Astrocyte (in vitro differentiated cells and primary cell): Measurements from ENCODE around the gene SLC24A5. TPM values are rescaled to one million over a fixed set of nuclear protein-coding genes. Genes with fewer than 3 reads are reported as not detected.

Experiments
- DNase-seq: peaks from one replicate; pipeline ENCODE4 v3.0.0-alpha.2; 2010; ENCODE audit warnings: low read depth
- FAIRE-seq: peaks from 2 replicates; lab custom pipeline; 2011; peaks lifted over from hg19 to GRCh38; lab: Jason Lieb, UNC
- H2AFZ ChIP-seq: 2 replicates; pipeline ENCODE4 v1.6.0; 2012; ENCODE audit warnings: low read depth, low read length, inconsistent platforms
- H3K27ac ChIP-seq: 2 replicates; pipeline ENCODE4 v1.5.1; 2011; ENCODE audit warnings: low read depth, low read length, inconsistent platforms
- H3K27me3 ChIP-seq: 2 replicates; pipeline ENCODE4 v1.6.0; 2011; ENCODE audit warnings: low read length, inconsistent platforms; ENCODE audit not compliant: insufficient read depth
- H3K36me3 ChIP-seq: 2 replicates; pipeline ENCODE4 v1.5.1; 2011; ENCODE audit warnings: low read length, inconsistent platforms; ENCODE audit not compliant: insufficient read depth
- H3K4me1 ChIP-seq: 2 replicates; pipeline ENCODE4 v1.5.1; 2011; ENCODE audit warnings: low read length, inconsistent platforms; ENCODE audit not compliant: insufficient read depth
- H3K4me2 ChIP-seq: 2 replicates; pipeline ENCODE4 v1.6.0; 2012; ENCODE audit warnings: low read length, inconsistent platforms
- H3K4me3 ChIP-seq: 2 replicates; pipeline ENCODE4 v1.5.1; 2011; ENCODE audit warnings: low read depth, mild to moderate bottlenecking, low read length, inconsistent platforms; ENCODE audit not compliant: insufficient read depth
- H3K79me2 ChIP-seq: 2 replicates; pipeline ENCODE4 v1.6.0; 2012; ENCODE audit warnings: mild to moderate bottlenecking, low read length, inconsistent platforms; ENCODE audit not compliant: insufficient read depth
- H3K9ac ChIP-seq: 2 replicates; pipeline ENCODE4 v1.6.0; 2012; ENCODE audit warnings: mild to moderate bottlenecking, low read length, inconsistent platforms
- H3K9me3 ChIP-seq: 2 replicates; pipeline ENCODE4 v1.5.1; 2012; ENCODE audit warnings: low read depth, mild to moderate bottlenecking, low read length, inconsistent platforms; ENCODE audit not compliant: insufficient read depth
- H4K20me1 ChIP-seq: 2 replicates; pipeline ENCODE4 v1.6.0; 2012; ENCODE audit warnings: low read length, inconsistent platforms; ENCODE audit not compliant: insufficient read depth
- H3K27ac Mint-ChIP-seq: one replicate; pipeline ENCODE4 v1.8.0; 2021; ENCODE audit warnings: mild to moderate bottlenecking, mixed read lengths; ENCODE audit not compliant: unreplicated experiment
- H3K27me3 Mint-ChIP-seq: one replicate; pipeline ENCODE4 v1.8.0; 2021; ENCODE audit warnings: low read depth, mixed read lengths; ENCODE audit not compliant: unreplicated experiment
- H3K36me3 Mint-ChIP-seq: one replicate; pipeline ENCODE4 v1.8.0; 2021; ENCODE audit warnings: low read depth, mixed read lengths; ENCODE audit not compliant: unreplicated experiment
- H3K4me1 Mint-ChIP-seq: one replicate; pipeline ENCODE4 v1.8.0; 2021; ENCODE audit warnings: low read depth, mixed read lengths; ENCODE audit not compliant: unreplicated experiment
- H3K4me3 Mint-ChIP-seq: one replicate; pipeline ENCODE4 v1.8.0; 2021; ENCODE audit warnings: mild to moderate bottlenecking, moderate library complexity, mixed read lengths; ENCODE audit not compliant: unreplicated experiment
- H3K9me3 Mint-ChIP-seq: one replicate; pipeline ENCODE4 v1.8.0; 2021; ENCODE audit warnings: mild to moderate bottlenecking, mixed read lengths; ENCODE audit not compliant: unreplicated experiment
- CTCF ChIP-seq: IDR thresholded peaks from 2 replicates; pipeline ENCODE4 v1.5.1; 2011; ENCODE audit warnings: low read depth, mild to moderate bottlenecking, inconsistent platforms, low read length, moderate library complexity; ENCODE audit not compliant: insufficient read depth
- EZH2 ChIP-seq: IDR thresholded peaks from 2 replicates; pipeline ENCODE4 v1.6.1; 2012; ENCODE audit warnings: mild to moderate bottlenecking, low read length, inconsistent platforms; ENCODE audit not compliant: insufficient read depth
- total RNA-seq: library from RNA; stranded (reverse); gene quantifications from 2 replicates; pipeline ENCODE4 v1.2.1, GENCODE V29; 2021

The SLC24A5 gene
- total RNA-seq, 1 donor from 2014 or later = not detected

GRCh38 chr15:48126667-48127355 is 6.0 kb downstream of the SLC24A5 start:
- no peak overlapping the region for H3K4me2 ChIP-seq
- no peak for DNase-seq
- H3K9me3 Mint-ChIP-seq = no peaks in the 10 kb centered on the region
- no peaks in the 10 kb centered on the region for H3K27me3 Mint-ChIP-seq
- no peaks in the 10 kb centered on the region for H3K4me1 ChIP-seq
- H3K27ac ChIP-seq = no peak overlapping the region
- no peaks in the 10 kb centered on the region for H3K79me2 ChIP-seq
- H2AFZ ChIP-seq = no peak overlapping the region
- TF ChIP-seq CTCF (no peak), EZH2 (no peak)
- H4K20me1 ChIP-seq = no peaks in the 10 kb centered on the region
- H3K9ac ChIP-seq = no peak overlapping the region
- FAIRE-seq = no peak
- no peak overlapping the region for H3K27ac Mint-ChIP-seq
- no peaks in the 10 kb centered on the region for H3K36me3 Mint-ChIP-seq
- no peak overlapping the region for H3K4me3 ChIP-seq
- H3K27me3 ChIP-seq = no peaks in the 10 kb centered on the region
- H3K9me3 ChIP-seq = no peaks in the 10 kb centered on the region
- H3K36me3 ChIP-seq = no peaks in the 10 kb centered on the region
- no peaks in the 10 kb centered on the region for H3K4me1 Mint-ChIP-seq
- H3K4me3 Mint-ChIP-seq = no peak overlapping the region

GRCh38 chr15:48131324-48131723 is 10.5 kb downstream of the SLC24A5 start:
- Mint-ChIP-seq H3K27ac (no peak overlapping the region), H3K4me3 (no peak overlapping the region), H3K27me3 (no peaks in the 10 kb centered on the region), H3K9me3 (no peaks in the 10 kb centered on the region), H3K4me1 (no peaks in the 10 kb centered on the region), H3K36me3 (no peaks in the 10 kb centered on the region)
- H2AFZ ChIP-seq = no peak overlapping the region
- H3K79me2 ChIP-seq = no peaks in the 10 kb centered on the region
- H3K27ac ChIP-seq = no peak overlapping the region
- no peaks in the 10 kb centered on the region for H3K36me3 ChIP-seq
- FAIRE-seq = no peak
- H4K20me1 ChIP-seq = no peaks in the 10 kb centered on the region
- no peak for DNase-seq
- H3K27me3 ChIP-seq = no peaks in the 10 kb centered on the region
- no peak overlapping the region for H3K4me3 ChIP-seq
- TF ChIP-seq CTCF (no peak), EZH2 (no peak)
- H3K9ac ChIP-seq = no peak overlapping the region
- H3K4me1 ChIP-seq = no peaks in the 10 kb centered on the region
- H3K9me3 ChIP-seq = no peaks in the 10 kb centered on the region
- no peak overlapping the region for H3K4me2 ChIP-seq

GRCh38 chr15:48132874-48133273 is 12.1 kb downstream of the SLC24A5 start:
- no peak overlapping the region for H3K4me2 ChIP-seq
- no peaks in the 10 kb centered on the region for H4K20me1 ChIP-seq
- H3K36me3 Mint-ChIP-seq = no peaks in the 10 kb centered on the region
- no peak overlapping the region for H3K27ac Mint-ChIP-seq
- no peaks in the 10 kb centered on the region for H3K79me2 ChIP-seq
- no peaks in the 10 kb centered on the region for H3K9me3 Mint-ChIP-seq
- no peaks in the 10 kb centered on the region for H3K36me3 ChIP-seq
- no peaks in the 10 kb centered on the region for H3K4me1 Mint-ChIP-seq
- no peaks in the 10 kb centered on the region for H3K4me1 ChIP-seq
- H3K27me3 ChIP-seq = no peaks in the 10 kb centered on the region
- no peak overlapping the region for H3K9ac ChIP-seq
- no peak overlapping the region for H3K4me3 ChIP-seq
- FAIRE-seq = no peak
- TF ChIP-seq EZH2 (no peak), CTCF (no peak)
- no peak for DNase-seq
- no peaks in the 10 kb centered on the region for H3K27me3 Mint-ChIP-seq
- H2AFZ ChIP-seq = no peak overlapping the region
- no peak overlapping the region for H3K27ac ChIP-seq
- H3K9me3 ChIP-seq = no peaks in the 10 kb centered on the region
- no peak overlapping the region for H3K4me3 Mint-ChIP-seq
